ENCODE data around the gene BARHL2.

The BARHL2 gene

GRCh38 chr1:90724361-90724760, 7.3 kb upstream of the BARHL2 start:
- DNase-seq = no peak

- DNase-seq = no peak
Measured at GRCh38 chr1:90723590-90724108, 6.5 kb upstream of the BARHL2 start.

GRCh38 chr1:90722874-90723589, 5.9 kb upstream of the BARHL2 start:
- no peak for DNase-seq

GRCh38 chr1:90721210-90722194, 4.4 kb upstream of the BARHL2 start:
- DNase-seq = no peak

- no peak for DNase-seq
Measured at GRCh38 chr1:90720145-90720636, 3.1 kb upstream of the BARHL2 start.

GRCh38 chr1:90719330-90720144, 2.4 kb upstream of the BARHL2 start:
- no peak for DNase-seq

GRCh38 chr1:90718411-90719329, 1.6 kb upstream of the BARHL2 start:
- DNase-seq = no peak

- DNase-seq = peak; percentile 47
Measured at GRCh38 chr1:90717665-90718410, 736 bp upstream of the BARHL2 start.

GRCh38 chr1:90717356-90717664, 208 bp upstream of the BARHL2 start:
- DNase-seq = no peak

GRCh38 chr1:90716243-90716551, 905 bp downstream of the BARHL2 start:
- DNase-seq = no peak

- DNase-seq = no peak
Measured at GRCh38 chr1:90715309-90715708, 1.8 kb downstream of the BARHL2 start.

GRCh38 chr1:90714521-90714951, 2.6 kb downstream of the BARHL2 start:
- DNase-seq = no peak

- DNase-seq = no peak
Measured at GRCh38 chr1:90713741-90714509, 3.2 kb downstream of the BARHL2 start.

- DNase-seq = no peak
Measured at GRCh38 chr1:90712915-90713730, 4.0 kb downstream of the BARHL2 start.

- no peak for DNase-seq
Measured at GRCh38 chr1:90712153-90712856, 4.8 kb downstream of the BARHL2 start.

- DNase-seq = no peak
Measured at GRCh38 chr1:90711696-90712095, 5.4 kb downstream of the BARHL2 start.

- no peak for DNase-seq
Measured at GRCh38 chr1:90710579-90711536, 6.2 kb downstream of the BARHL2 start.
